ENCODE results near the gene CACNG5. TPM values are rescaled to one million over a fixed set of nuclear protein-coding genes. Genes with fewer than 3 reads are reported as not detected.

Gene CACNG5
- total and polyA plus RNA-seq, 11 donors = not detected

GRCh38 chr17:66807182-66807581 lies 27.7 kb upstream of the CACNG5 start:
- TF ChIP-seq CTCF (IDR thresholded peaks at IDR 0.05) (no peak), POLR2A (IDR thresholded peaks at IDR 0.05) (no peak)
- DNase-seq = no peak
- 45 to 69% (median 65%) methylated on average over 3 to 10 of the region's 10 CpGs for WGBS, 4 donors
- no peak for ATAC-seq
- Histone ChIP-seq H3K4me3 (no peak overlapping the region), H3K4me1 (no peaks in the 10 kb centered on the region), H3K9me3 (no peaks in the 10 kb centered on the region), H3K27ac (no peak overlapping the region), H3K27me3 (no peaks in the 10 kb centered on the region), H3K36me3 (peaks cover 0 to 8% (median 0%) of the 10 kb centered on the region in 9 donors)
- intact Hi-C loops (cut with DNase I) = no loop called here

GRCh38 chr17:66809408-66809807 lies 25.5 kb upstream of the CACNG5 start:
- ATAC-seq = no peak
- intact Hi-C loops (cut with DNase I) = no loop called here
- H3K4me1 ChIP-seq = no peaks in the 10 kb centered on the region
- H3K4me3 ChIP-seq = no peak overlapping the region
- no peak overlapping the region for H3K27ac ChIP-seq
- no peak for DNase-seq
- TF ChIP-seq POLR2A (IDR thresholded peaks at IDR 0.05) (no peak), CTCF (IDR thresholded peaks at IDR 0.05) (no peak)
- H3K36me3 ChIP-seq = peaks cover 0 to 2% (median 0%) of the 10 kb centered on the region in 9 donors
- WGBS, 4 donors = 87 to 92% (median 89%) methylated on average over 5 of the region's 5 CpGs
- no peaks in the 10 kb centered on the region for H3K27me3 ChIP-seq
- H3K9me3 ChIP-seq = no peaks in the 10 kb centered on the region

- intact Hi-C loops (cut with DNase I) = no loop called here
- Histone ChIP-seq H3K4me1 (no peaks in the 10 kb centered on the region), H3K9me3 (no peaks in the 10 kb centered on the region), H3K36me3 (no peaks in the 10 kb centered on the region), H3K27me3 (no peaks in the 10 kb centered on the region), H3K4me3 (no peak overlapping the region), H3K27ac (no peak overlapping the region)
- 89 to 93% (median 91%) methylated on average over 12 of the region's 12 CpGs for WGBS, 4 donors
- TF ChIP-seq POLR2A (IDR thresholded peaks at IDR 0.05) (no peak), CTCF (IDR thresholded peaks at IDR 0.05) (no peak)
- no peak for DNase-seq
- ATAC-seq = no peak
Observed at GRCh38 chr17:66810951-66811682, 23.8 kb upstream of the CACNG5 start.

- ATAC-seq (no peak), DNase-seq (no peak)
- Histone ChIP-seq H3K36me3 (no peaks in the 10 kb centered on the region), H3K27me3 (no peaks in the 10 kb centered on the region), H3K9me3 (no peaks in the 10 kb centered on the region), H3K27ac (no peak overlapping the region), H3K4me3 (no peak overlapping the region), H3K4me1 (no peaks in the 10 kb centered on the region)
- TF ChIP-seq POLR2A (IDR thresholded peaks at IDR 0.05) = no peak
- no peak for TF ChIP-seq CTCF (IDR thresholded peaks at IDR 0.05)
- intact Hi-C loops (cut with DNase I) = no loop called here
- 72 to 80% (median 79%) methylated on average over 9 of the region's 9 CpGs for WGBS, 4 donors
Observed at GRCh38 chr17:66811683-66812054, 23.2 kb upstream of the CACNG5 start.

Data from heart left ventricle (tissue), 16 donors.